ENCODE measurements around the gene GARIN1A.
A peak's percentile ranks its signal among the peaks of the same experiment; 100 is the strongest.
"Not testable (repeated sequence)": the region's sequence is repeated elsewhere in the genome, so short reads cannot be mapped to it uniquely, and the experiment has no call there.

Gene GARIN1A

GRCh38 chr7:128661446-128661845 is 10.6 kb upstream of the GARIN1A start:
- DNase-seq (ENCODE audit: low spot score) = no peak
- in situ Hi-C loops (cut with MboI; ENCODE audit: low sequenced_read_pairs, unreplicated experiment) = no loop called here
- TF ChIP-seq, protein P1, sequence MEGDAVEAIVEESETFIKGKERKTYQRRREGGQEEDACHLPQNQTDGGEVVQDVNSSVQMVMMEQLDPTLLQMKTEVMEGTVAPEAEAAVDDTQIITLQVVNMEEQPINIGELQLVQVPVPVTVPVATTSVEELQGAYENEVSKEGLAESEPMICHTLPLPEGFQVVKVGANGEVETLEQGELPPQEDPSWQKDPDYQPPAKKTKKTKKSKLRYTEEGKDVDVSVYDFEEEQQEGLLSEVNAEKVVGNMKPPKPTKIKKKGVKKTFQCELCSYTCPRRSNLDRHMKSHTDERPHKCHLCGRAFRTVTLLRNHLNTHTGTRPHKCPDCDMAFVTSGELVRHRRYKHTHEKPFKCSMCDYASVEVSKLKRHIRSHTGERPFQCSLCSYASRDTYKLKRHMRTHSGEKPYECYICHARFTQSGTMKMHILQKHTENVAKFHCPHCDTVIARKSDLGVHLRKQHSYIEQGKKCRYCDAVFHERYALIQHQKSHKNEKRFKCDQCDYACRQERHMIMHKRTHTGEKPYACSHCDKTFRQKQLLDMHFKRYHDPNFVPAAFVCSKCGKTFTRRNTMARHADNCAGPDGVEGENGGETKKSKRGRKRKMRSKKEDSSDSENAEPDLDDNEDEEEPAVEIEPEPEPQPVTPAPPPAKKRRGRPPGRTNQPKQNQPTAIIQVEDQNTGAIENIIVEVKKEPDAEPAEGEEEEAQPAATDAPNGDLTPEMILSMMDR (IDR thresholded peaks at IDR 0.05; ENCODE audit: borderline replicate concordance, control extremely low read depth, extremely low read depth, insufficient read depth, missing control alignments) = no peak

- TF ChIP-seq, protein P1 (IDR thresholded peaks at IDR 0.05; ENCODE audit: borderline replicate concordance, control extremely low read depth, extremely low read depth, insufficient read depth, missing control alignments) = no peak
- in situ Hi-C loops (cut with MboI; ENCODE audit: low sequenced_read_pairs, unreplicated experiment) = no loop called here
- DNase-seq (ENCODE audit: low spot score) = no peak
Observed at GRCh38 chr7:128662091-128662490, 10.0 kb upstream of the GARIN1A start.

GRCh38 chr7:128663223-128663622 is 8.9 kb upstream of the GARIN1A start:
- DNase-seq (ENCODE audit: low spot score); in situ Hi-C loops (cut with MboI; ENCODE audit: low sequenced_read_pairs, unreplicated experiment): not testable (repeated sequence)

DNA sequence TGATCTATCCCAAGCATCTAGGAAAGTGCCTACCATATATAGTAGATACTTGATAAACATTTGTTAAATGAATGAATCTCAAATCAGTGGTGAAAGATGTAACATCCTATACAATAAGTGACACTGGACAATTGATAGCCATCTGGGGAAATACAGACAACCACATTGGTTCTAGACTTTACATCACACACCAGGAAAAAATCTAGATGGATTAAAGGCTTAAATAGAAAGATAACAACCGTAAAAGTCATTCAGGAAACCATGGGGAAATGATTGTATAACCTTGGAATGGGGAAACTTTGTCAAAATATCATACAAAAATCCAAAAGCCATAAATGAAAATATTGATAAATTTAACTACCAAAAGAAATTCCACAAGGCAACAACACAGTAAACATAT is 7.0 kb upstream of the GARIN1A start:
- TF ChIP-seq, protein P1 (IDR thresholded peaks at IDR 0.05; ENCODE audit: borderline replicate concordance, control extremely low read depth, extremely low read depth, insufficient read depth, missing control alignments) = no peak
- DNase-seq (ENCODE audit: low spot score) = no peak
- in situ Hi-C loops (cut with MboI; ENCODE audit: low sequenced_read_pairs, unreplicated experiment) = no loop called here

GRCh38 chr7:128666200-128666599 is 5.9 kb upstream of the GARIN1A start:
- no peak for DNase-seq (ENCODE audit: low spot score)
- TF ChIP-seq, protein P1 (IDR thresholded peaks at IDR 0.05; ENCODE audit: borderline replicate concordance, control extremely low read depth, extremely low read depth, insufficient read depth, missing control alignments) = no peak
- in situ Hi-C loops (cut with MboI; ENCODE audit: low sequenced_read_pairs, unreplicated experiment) = no loop called here

DNA sequence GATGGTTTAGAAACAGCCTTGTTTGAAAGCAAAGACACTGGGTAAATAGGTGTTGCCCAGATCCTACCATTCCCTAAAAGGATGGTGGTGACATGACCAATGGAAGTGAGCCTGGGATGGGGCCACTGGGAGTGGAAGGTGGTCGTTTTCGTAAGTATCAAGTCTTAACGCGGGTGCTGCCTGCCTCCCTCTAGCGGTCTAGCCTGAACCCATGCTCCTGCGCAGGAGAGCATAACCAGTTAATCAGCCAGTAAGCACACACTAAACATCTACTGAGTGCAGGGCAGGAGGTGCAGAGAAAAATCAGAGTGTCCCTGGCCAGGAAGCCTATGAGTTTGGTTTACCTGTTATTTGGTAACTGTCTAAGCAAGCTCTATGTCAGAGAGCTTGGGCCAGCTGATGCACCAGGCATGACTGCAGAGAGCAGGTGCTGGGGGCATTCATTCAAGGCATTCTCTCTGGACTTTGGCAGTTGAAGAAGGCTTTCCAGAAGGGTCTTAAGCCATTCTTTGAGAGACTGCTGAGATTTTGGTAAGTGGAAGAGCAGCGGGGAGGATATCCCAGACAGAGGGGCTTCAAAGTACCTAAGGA is 930 bp downstream of the GARIN1A start:
- DNase-seq (ENCODE audit: low spot score) = peak; percentile 48
- in situ Hi-C loops (cut with MboI; ENCODE audit: low sequenced_read_pairs, unreplicated experiment) = no loop called here
- TF ChIP-seq, protein P1 (IDR thresholded peaks at IDR 0.05; ENCODE audit: borderline replicate concordance, control extremely low read depth, extremely low read depth, insufficient read depth, missing control alignments) = peak; percentile 61

DNA sequence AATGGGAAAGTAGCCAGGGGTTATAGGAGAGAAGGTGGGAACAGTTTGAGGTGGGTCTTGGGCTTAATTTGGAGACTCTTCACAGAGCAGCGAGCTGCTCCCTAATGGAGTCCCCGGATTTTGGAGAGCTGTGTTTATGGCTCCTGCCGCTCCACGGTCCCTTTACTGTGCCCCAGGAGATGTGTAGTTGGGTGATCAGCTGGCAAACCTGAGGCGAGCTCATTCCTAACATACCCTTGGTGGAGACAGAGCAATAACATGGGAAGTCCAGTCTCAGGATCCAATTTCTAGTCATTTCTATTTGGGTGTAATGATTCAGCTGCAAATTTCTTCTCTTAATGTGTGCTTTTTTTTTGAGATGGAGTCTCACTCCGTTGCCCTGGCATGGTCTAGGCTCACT is 1.5 kb downstream of the GARIN1A start:
- TF ChIP-seq, protein P1 (IDR thresholded peaks at IDR 0.05; ENCODE audit: borderline replicate concordance, control extremely low read depth, extremely low read depth, insufficient read depth, missing control alignments) = no peak
- DNase-seq (ENCODE audit: low spot score) = no peak
- in situ Hi-C loops (cut with MboI; ENCODE audit: low sequenced_read_pairs, unreplicated experiment) = no loop called here
